Body of pancreas (tissue), 4 donors: ENCODE results near the gene BRCC3.

Source experiments
- CTCF ChIP-seq, 7 experiments: fragments of 450-650 bp in 4 of 7; fragments of 200-600 bp in 3 of 7; sonication (generic) in 3 of 7; IDR thresholded peaks; one replicate each; pipeline ENCODE4 v1.5.1; 2016 to 2019; ENCODE audit warnings: antibody characterized with exemption in 7 of 7
- POLR2A ChIP-seq, 3 donors: fragments of 450-650 bp; IDR thresholded peaks; one replicate each; pipeline ENCODE4 v1.6.1; 2016; ENCODE audit warnings: antibody characterized with exemption in 3 of 3, mild to moderate bottlenecking in 2 of 3

GRCh38 chrX:155070663-155070974 is 689 bp upstream of the BRCC3 start:
- TF ChIP-seq CTCF (IDR thresholded peaks at IDR 0.05) (no peak), POLR2A (IDR thresholded peaks at IDR 0.05) (no peak)
